ENCODE measurements around the gene ASB18.
"Not testable (repeated sequence)": the region's sequence is repeated elsewhere in the genome, so short reads cannot be mapped to it uniquely, and the experiment has no call there.

ASB18 gene

DNA sequence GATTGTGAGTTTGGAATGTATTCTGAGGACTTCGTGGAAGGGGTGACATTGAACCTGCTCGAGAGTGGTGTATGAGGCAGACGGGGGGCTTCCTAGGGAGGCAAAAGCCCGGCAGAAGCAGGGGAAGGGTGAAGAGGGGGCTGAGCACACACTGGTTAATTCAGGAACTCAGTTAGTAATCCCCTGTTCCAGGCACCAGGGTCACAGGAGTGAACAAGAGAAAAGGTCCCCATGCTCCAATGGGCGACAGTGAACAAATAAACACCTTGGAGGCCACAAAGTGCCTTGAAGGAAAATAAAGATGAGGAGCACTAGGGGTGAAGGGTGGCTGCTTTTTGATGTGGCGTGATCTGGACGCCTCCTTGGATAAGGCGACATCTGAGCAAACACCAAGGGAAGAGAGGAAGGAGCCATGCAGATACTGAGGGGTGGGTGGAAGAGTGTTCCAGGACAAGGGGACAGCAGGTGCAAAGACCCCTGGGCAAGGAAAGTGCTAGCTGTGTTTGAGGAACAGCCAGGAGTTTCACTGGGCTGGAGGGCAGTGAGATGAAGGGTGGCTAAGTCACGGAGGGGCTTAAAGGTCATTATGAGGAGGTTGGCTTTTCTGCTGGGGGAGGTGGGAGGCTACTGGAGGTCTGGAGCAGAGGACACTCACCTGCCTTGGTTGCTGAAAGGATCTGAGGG is 26.7 kb upstream of the ASB18 start (continued):
- TF ChIP-seq, protein P1, sequence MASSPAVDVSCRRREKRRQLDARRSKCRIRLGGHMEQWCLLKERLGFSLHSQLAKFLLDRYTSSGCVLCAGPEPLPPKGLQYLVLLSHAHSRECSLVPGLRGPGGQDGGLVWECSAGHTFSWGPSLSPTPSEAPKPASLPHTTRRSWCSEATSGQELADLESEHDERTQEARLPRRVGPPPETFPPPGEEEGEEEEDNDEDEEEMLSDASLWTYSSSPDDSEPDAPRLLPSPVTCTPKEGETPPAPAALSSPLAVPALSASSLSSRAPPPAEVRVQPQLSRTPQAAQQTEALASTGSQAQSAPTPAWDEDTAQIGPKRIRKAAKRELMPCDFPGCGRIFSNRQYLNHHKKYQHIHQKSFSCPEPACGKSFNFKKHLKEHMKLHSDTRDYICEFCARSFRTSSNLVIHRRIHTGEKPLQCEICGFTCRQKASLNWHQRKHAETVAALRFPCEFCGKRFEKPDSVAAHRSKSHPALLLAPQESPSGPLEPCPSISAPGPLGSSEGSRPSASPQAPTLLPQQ (tag by site-specific recombination; IDR thresholded peaks at IDR 0.05) = no peak

DNA sequence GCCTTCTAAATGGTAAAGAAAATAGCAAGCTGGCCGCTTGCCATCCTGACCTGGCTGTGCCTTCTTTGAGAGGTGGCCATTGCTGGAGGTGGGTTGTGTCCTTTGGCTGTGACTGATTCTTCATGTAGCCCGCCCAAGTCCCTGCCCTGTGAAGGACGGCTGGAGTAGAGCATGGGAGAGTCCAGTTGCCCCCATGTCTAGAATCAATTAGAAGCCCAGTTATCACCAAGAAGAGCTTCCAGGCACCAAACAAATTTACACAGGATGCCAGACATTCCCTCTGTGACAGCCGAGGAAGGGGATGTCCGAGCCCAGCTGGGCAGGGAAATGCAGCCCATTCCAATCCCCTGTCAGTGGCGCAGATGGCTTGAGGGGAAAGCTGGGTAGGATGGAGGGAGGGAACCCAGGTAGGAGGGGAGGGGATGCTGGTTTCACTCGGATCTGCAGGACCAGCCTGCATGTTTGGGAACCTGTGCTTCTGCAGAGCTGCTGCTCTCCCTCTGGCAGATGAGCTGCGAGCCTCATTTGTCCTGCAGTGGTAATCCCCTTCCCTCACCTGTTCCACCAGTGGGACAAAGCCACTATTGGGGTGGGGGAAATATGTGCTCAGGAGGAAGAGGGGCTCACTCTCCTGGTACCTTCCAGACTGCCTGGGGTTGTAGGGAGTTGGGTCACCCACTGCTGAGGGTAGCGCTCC is 25.7 kb upstream of the ASB18 start:
- ChIA-PET POLR2A (no interaction called here), CTCF (no interaction called here)
- no peak overlapping the region for H3K4me3 ChIP-seq (ENCODE audit: low read depth, low read length)
- H3K36me3 ChIP-seq (ENCODE audit: control insufficient read depth in 2 of 2, insufficient read depth in 1 of 2, low read length in 2 of 2) = no peaks in the 10 kb centered on the region
- no peak overlapping the region for H3K27ac ChIP-seq (ENCODE audit: extremely low read depth, low read depth, low read length)
- H3K9me3 ChIP-seq (ENCODE audit: control insufficient read depth, insufficient read depth, low read depth, low read length) = no peaks in the 10 kb centered on the region
- no peaks in the 10 kb centered on the region for H3K4me1 ChIP-seq (ENCODE audit: control insufficient read depth, insufficient read depth, low read length)
- TF ChIP-seq ZBTB8A (tag by site-specific recombination; IDR thresholded peaks at IDR 0.05) (no peak), ZNF211 (tag by site-specific recombination; IDR thresholded peaks at IDR 0.05; ENCODE audit: low read depth) (no peak), ZNF623 (tag by site-specific recombination; IDR thresholded peaks at IDR 0.05) (no peak), ZNF830 (tag by site-specific recombination; IDR thresholded peaks at IDR 0.05; ENCODE audit: low read depth) (no peak), ZNF561 (tag by site-specific recombination; IDR thresholded peaks at IDR 0.05; ENCODE audit: borderline replicate concordance) (no peak), ZNF335 (tag by site-specific recombination; conservative IDR thresholded peaks at IDR 0.05) (no peak), ZNF549 (tag by site-specific recombination; IDR thresholded peaks at IDR 0.05) (no peak), ZNF629 (tag by site-specific recombination; IDR thresholded peaks at IDR 0.05) (no peak), KLF7 (tag by site-specific recombination; IDR thresholded peaks at IDR 0.05; ENCODE audit: borderline replicate concordance) (no peak), GLI2 (tag by site-specific recombination; IDR thresholded peaks at IDR 0.05; ENCODE audit: borderline replicate concordance, low read depth) (no peak), TCF7L2 (IDR thresholded peaks at IDR 0.05; ENCODE audit: borderline replicate concordance, low read depth, low read length) (no peak), ZNF529 (tag by site-specific recombination; IDR thresholded peaks at IDR 0.05; ENCODE audit: insufficient replicate concordance) (no peak), ZNF600 (tag by site-specific recombination; IDR thresholded peaks at IDR 0.05) (no peak), KLF16 (tag by site-specific recombination; IDR thresholded peaks at IDR 0.05) (no peak), ZNF146 (tag by site-specific recombination; IDR thresholded peaks at IDR 0.05) (no peak), ZNF558 (tag by site-specific recombination; IDR thresholded peaks at IDR 0.05) (no peak)
- TF ChIP-seq, protein P2, sequence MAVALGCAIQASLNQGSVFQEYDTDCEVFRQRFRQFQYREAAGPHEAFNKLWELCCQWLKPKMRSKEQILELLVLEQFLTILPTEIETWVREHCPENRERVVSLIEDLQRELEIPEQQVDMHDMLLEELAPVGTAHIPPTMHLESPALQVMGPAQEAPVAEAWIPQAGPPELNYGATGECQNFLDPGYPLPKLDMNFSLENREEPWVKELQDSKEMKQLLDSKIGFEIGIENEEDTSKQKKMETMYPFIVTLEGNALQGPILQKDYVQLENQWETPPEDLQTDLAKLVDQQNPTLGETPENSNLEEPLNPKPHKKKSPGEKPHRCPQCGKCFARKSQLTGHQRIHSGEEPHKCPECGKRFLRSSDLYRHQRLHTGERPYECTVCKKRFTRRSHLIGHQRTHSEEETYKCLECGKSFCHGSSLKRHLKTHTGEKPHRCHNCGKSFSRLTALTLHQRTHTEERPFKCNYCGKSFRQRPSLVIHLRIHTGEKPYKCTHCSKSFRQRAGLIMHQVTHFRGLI (tag by site-specific recombination; IDR thresholded peaks at IDR 0.05) = no peak
- TF ChIP-seq, protein P3, sequence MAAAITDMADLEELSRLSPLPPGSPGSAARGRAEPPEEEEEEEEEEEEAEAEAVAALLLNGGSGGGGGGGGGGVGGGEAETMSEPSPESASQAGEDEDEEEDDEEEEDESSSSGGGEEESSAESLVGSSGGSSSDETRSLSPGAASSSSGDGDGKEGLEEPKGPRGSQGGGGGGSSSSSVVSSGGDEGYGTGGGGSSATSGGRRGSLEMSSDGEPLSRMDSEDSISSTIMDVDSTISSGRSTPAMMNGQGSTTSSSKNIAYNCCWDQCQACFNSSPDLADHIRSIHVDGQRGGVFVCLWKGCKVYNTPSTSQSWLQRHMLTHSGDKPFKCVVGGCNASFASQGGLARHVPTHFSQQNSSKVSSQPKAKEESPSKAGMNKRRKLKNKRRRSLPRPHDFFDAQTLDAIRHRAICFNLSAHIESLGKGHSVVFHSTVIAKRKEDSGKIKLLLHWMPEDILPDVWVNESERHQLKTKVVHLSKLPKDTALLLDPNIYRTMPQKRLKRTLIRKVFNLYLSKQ (tag by site-specific recombination; IDR thresholded peaks at IDR 0.05; ENCODE audit: borderline replicate concordance) = no peak
- TF ChIP-seq, protein P4, sequence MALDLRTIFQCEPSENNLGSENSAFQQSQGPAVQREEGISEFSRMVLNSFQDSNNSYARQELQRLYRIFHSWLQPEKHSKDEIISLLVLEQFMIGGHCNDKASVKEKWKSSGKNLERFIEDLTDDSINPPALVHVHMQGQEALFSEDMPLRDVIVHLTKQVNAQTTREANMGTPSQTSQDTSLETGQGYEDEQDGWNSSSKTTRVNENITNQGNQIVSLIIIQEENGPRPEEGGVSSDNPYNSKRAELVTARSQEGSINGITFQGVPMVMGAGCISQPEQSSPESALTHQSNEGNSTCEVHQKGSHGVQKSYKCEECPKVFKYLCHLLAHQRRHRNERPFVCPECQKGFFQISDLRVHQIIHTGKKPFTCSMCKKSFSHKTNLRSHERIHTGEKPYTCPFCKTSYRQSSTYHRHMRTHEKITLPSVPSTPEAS (tag by site-specific recombination; IDR thresholded peaks at IDR 0.05) = no peak

DNA sequence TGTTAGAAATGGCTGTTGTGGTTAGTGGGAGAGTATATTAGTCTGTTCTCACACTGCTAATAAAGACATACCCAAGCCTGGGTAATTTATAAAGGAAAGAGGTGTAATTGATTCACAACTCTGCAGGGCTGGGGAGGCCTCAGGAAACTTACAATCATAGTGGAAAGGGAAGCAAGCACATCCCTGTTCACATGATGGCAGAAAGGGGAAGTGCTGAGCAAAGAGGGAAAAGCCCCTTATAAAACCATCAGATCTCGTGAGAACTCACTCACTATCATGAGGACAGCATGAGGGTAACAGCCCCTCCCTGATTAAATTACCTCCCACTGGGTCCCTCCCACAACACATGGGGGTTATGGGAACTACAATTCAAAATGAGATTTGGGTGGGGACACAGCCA is 24.2 kb upstream of the ASB18 start:
- H3K4me3 ChIP-seq (ENCODE audit: low read depth, low read length); CTCF ChIA-PET; H3K4me1 ChIP-seq (ENCODE audit: control insufficient read depth, insufficient read depth, low read length); H3K9me3 ChIP-seq (ENCODE audit: control insufficient read depth, insufficient read depth, low read depth, low read length); H3K27ac ChIP-seq (ENCODE audit: extremely low read depth, low read depth, low read length); H3K36me3 ChIP-seq (ENCODE audit: control insufficient read depth in 2 of 2, insufficient read depth in 1 of 2, low read length in 2 of 2); POLR2A ChIA-PET: not testable (repeated sequence)
